ENCODE results near the gene TMEM184B.

Gene TMEM184B

GRCh38 chr22:38272373-38273134 lies at the start of gene TMEM184B:
Gene TMEM184B (minus strand): TSS chr22:38273010. CDS start chr22:38247961, 25,049 bp downstream.
- no peak for DNase-seq

GRCh38 chr22:38320605-38321402 lies 48.0 kb upstream of the TMEM184B start:
- no peak for DNase-seq

- DNase-seq: no peak
These were observed 46.3 kb upstream of the TMEM184B start for GRCh38 chr22:38318792-38319773.

- peak; percentile 64 for DNase-seq
These were observed 45.3 kb upstream of the TMEM184B start for GRCh38 chr22:38317995-38318715.

GRCh38 chr22:38317122-38317994 lies 44.5 kb upstream of the TMEM184B start, which contains the start of gene CSNK1E:
Gene CSNK1E (minus strand): TSS chr22:38317433. CDS start chr22:38314157, 3,276 bp downstream.
- no peak for DNase-seq

- no peak for DNase-seq
These were observed 43.7 kb upstream of the TMEM184B start for GRCh38 chr22:38316364-38317121.

GRCh38 chr22:38315823-38316363 lies 43.1 kb upstream of the TMEM184B start:
- DNase-seq: no peak

GRCh38 chr22:38314933-38315822 lies 42.4 kb upstream of the TMEM184B start:
- no peak for DNase-seq

GRCh38 chr22:38314051-38314932 lies 41.5 kb upstream of the TMEM184B start:
- DNase-seq: no peak

GRCh38 chr22:38313384-38313955 lies 40.7 kb upstream of the TMEM184B start:
- DNase-seq: no peak

GRCh38 chr22:38312261-38312800 lies 39.5 kb upstream of the TMEM184B start:
- DNase-seq: no peak

GRCh38 chr22:38311323-38311620 lies 38.5 kb upstream of the TMEM184B start:
- DNase-seq: no peak

GRCh38 chr22:38310518-38311322 lies 37.9 kb upstream of the TMEM184B start:
- DNase-seq: no peak

GRCh38 chr22:38309614-38310517 lies 37.1 kb upstream of the TMEM184B start:
- DNase-seq: no peak

GRCh38 chr22:38308791-38309498 lies 36.1 kb upstream of the TMEM184B start:
- no peak for DNase-seq
